GM19395 (cell line): Measurements from ENCODE around the gene TATDN2.

Experiments
- ATAC-seq: cut with Tn5 transposase; IDR thresholded peaks from one replicate; pipeline ENCODE4 v1.9.1; 2021; ENCODE audit warnings: mild to moderate bottlenecking, moderate library complexity; ENCODE audit not compliant: unreplicated experiment

Gene TATDN2

DNA sequence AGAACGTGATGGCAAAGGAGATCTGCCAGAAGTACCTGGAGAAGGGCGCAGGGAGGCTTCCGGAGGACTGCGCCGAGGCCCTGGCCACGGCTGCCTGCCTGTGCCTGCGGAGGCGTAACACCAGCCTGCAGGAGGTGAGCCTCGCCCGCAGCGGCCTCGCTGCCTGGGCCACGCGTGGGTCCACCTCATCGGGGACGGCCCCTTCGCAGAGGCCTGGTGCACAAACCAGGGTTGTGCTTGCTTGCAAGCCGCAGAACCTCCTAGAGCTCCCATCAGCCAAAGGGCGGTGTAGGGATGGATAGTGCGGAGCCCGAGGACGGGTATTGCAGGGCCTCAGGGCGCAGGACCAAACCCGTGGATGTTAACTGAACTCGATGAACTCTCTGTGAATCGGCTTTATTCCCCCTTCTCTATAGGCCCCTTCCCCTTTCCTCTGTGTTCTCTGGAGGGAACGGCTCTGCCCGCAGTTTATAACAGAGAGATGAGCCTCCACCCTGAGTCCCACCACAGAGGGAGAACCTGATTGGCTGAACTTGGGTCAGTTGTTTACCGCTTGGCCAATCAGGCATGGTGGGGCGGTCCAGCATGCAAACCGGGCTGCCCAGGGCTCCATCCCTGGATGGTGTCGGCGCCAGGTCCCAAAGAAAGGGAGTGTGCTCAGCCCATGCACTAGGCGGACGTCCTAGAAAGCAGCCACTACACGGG lies 13.6 kb upstream of the TATDN2 start:
- ATAC-seq, result no peak

DNA sequence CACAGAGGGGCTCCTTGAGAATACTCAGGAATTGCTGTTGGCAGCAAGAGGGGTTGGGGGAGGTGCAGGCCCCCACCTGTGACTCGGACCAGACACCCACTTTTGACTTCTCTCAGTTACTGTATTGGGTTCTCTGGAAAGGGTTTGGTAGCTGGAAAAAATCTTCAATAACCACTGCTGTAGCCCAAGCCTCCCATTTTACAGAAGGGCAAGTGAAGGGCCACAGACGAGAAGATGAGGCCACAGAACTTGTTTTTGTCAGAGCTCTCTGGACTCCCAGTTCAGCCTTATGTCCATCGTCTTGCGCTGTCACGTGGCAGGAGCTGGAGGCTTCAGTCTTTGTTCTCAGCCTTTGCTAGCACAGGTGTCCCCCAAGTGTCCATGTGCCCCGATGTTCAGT lies 12.7 kb upstream of the TATDN2 start:
- ATAC-seq, result no peak

DNA sequence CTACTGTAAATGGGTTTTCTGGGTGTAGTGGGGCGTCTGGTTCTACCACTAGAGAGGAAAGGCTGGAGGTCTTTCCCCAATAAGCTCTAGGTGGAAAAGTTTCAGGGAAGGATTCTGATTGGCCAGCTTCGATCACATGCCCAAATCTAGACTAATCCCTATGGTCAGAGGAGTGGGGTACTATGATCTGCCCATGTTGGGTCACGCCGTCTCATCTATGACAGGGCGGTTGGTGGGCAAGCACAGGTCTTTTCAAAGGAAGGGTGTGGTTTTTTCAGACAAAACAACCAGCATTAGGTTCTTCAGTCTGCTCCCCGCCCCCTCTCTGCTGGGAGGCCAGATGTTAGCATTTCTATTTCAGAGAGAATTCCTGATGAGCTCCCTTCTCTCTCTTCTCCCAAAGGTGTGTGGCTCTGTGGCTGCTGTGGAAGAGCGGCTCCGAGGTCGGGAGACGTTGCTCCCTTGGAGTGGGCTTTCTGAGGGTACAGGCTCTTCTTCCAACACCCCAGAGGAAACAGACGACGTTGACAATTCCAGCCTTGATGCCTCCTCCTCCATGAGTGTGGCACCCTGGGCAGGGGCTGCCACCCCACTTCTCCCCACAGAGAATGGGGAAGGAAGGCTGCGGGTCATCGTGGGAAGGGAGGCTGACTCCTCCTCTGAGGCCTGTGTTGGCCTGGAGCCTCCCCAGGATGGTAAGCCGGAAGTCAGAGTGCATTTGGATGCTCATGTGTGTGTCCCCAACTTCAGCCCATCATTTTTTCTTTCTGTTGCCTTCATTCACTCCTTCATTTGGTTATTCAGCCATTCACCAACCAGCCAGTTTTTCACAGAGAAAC lies 9.7 kb upstream of the TATDN2 start:
- ATAC-seq, result no peak

DNA sequence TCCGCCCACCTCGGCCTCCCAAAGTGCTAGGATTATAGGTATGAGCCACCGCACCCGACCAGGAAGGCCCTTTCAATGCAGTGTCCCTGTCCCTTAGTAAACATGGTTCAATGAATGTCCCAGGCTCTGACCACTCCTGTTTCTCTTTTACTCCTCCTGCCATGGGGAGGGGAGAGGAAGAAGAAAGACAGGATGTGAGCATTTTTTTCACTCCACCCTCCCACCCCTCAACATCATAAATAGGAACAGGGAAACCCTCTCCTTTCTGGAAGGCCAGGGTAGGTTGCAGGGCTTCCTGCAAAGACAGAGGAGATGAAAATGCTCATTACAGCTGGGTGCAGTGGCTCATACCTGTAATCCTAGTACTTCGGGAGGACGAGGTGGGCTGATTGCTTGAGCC lies 7.5 kb upstream of the TATDN2 start:
- ATAC-seq, result no peak

DNA sequence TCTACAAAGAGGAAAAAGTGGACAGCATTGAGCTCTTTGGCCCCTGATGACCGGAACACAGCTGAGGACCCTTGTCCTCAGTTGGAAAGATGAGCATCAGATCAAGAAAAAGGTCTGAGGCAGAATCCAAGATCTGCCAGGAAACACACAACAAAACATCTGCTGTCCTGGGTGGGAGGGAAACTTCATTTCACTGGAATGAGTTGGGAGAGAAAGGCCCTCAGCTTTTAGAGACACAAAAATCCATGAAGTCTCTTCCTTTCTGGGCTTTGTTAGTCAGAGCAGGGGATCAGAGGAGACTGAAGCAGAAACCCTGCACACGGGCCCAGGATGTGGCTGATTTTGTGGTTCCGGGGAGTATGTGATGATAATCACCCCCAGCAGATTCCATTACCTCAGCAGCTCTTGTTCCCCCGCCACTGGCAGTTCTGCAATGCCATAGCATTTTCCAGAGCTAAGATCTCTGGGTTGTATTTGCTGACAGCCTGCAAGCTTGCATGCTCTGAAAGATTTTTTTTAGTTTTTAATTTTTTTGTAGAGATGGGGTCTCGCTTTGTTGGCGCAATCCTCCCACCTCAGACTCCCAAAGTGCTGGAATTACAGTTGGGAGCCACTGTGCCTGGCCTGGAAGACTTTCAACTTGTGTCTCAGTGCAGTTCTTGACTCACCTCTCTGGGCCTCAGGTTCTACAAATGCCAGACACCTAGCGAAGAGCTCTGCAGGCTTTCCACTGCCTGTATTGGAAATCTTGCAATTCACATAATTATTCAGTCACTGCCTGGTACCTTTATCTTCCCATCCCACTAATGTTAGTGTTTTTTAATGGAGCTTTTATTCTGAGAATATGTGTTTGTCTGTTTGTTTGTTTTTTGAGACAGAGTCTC lies 5.8 kb upstream of the TATDN2 start:
- no peak for ATAC-seq

DNA sequence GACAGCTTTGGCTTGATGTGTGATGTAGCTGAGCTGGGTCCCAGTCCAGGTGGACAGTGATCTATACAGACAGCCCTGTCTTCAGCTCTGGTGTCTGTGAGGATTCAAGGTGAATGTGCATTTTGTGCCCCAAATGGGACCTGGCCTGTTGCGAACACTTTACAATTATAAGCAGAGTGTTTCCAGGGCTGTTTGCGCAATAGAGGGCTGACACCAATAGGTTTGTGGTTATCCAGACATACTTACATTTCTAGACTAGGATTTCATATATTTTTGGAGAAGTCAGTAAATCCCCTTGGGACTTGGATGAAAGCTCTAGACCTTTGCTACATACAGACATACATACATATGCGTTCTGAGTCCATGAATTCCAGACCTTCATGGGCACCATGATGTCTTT lies 4.2 kb upstream of the TATDN2 start:
- no peak for ATAC-seq

DNA sequence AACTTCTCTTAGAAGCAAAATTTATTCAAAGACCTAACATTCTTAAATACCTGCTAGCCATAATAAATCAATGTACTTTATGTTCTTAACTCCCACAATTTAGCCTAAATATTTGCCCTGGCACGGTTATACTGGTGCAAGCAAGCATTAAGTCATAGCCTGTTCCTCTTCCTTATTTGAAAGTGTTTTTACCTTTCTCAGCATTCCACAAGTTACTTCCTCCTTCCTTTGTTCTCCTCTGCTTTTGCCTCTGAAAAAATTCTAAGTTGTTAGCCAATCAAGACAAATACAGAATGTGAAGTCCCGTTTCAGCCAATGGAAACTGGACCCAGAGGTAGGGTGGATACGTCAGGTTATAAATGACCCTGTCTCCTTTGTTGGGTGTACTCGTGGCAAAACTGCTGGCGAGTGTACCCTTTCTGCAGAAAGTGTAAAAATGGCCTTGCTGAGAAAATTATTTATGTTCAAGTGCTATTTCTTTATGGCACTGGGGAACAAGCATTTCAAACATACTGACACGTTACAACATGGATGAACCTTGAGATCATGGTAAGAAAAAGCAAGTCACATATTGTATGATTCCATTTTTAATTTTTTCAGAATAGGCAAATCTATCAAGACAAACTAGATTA lies 3.1 kb upstream of the TATDN2 start:
- ATAC-seq, result no peak

DNA sequence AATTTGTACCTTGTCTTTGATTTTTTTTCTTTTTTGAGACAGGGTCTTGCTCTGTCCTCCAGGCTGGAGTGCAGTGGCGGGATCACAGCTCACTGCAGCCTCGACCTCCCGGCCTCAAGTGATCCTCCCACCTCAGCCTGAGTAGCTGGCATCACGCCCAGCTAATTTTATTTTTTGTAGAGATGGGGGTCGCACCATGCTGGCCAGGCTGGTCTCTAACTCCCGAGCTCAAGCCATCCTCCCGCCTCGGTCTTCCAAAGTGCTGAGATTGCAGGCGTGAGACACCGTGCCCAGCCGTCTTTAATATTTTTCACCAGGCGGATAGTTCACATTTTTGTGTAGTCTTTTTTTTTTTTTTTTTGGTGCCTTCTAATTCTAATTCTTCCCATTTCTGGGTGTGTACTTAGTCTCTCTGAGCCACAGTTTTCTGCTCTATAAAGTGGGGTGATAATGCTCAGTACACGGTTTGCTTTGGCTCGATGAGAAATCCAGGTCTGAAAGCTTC lies 528 bp upstream of the TATDN2 start:
- no peak for ATAC-seq

DNA sequence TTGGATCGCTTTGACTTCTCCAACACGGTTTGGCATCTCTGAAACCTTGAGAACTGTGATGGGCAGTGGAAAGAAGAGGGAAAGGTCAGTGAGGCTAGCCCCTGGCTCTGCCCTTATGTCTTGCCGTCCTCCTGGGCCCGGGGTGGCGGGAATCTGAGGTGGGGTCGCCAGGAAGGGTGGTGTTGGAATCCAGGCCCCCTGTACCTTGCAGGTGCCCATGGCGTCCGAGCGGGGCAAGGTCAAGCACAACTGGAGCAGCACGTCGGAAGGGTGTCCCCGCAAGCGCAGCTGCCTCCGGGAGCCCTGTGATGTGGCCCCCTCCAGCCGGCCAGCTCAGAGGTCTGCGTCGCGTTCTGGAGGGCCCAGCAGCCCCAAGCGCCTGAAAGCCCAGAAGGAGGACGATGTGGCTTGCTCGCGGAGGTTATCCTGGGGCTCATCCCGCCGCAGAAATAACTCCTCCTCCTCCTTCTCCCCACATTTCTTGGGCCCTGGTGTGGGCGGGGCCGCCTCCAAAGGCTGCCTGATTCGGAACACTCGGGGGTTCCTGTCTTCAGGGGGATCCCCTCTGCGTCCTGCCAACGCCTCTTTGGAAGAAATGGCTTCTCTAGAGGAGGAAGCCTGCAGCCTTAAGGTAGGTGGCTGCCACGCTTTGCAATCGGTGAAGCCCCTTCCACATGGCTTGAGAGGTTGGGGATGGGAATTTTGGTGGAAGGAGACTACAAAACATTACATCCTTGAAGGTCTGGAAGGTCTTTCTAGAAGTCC lies 907 bp downstream of the TATDN2 start:
- no peak for ATAC-seq

DNA sequence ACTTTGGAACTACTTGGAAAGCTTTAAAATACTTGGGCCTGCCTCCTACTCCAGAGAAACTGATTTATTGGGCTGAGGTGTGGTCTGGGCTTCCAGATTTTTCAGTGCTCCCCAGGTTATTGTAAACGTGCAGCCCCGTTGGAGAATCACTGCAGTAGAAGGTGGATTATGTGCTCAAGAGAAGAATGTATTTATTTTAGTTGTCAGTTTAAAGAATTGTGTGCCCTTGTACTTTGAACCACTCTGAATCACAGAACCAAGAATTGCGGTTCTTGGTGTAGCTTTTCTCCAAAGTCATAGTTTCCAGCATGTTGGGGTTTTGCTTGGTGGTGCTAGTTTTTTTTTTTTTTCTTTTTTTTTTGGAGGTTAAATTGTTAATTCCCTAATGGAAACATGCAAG lies 1.6 kb downstream of the TATDN2 start:
- ATAC-seq, result no peak

DNA sequence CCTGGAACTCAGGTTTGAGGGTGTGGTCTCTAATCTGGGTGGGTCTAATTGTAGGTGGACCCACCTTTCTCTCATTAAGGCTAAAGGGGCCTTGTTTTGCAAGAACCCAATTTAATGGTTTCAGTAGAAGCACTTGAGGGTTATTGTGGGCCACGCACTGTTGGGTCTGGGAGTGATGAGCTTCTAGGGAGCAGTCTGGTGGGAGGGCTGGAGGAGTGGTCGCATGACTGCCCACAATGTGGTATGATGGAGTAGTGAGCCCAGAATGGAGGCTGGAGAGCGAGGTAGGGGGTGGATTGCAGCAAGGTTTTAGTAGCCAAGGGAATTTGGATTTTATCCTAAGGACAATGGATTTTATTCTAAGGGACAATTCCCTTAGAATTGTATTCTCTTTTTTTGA lies 2.7 kb downstream of the TATDN2 start:
- ATAC-seq, result no peak

DNA sequence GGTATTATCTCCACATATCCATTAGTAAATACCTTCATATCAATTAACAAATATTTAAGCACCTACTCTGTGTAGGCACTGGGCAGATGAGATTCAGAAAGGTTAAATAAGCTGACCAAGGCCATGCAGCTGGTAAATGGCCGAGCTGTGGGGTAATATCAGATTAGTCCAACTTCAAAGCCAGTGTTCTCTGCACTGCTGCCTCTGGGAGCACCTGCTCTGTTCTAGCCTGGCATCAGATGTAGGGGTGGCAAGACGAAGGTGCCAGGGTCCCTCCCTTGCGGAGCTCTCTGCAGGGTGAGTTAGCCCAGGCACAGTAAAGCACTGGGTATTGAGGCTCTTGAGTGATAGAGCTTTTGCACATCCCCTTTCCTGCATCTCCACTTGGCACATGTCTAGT lies 5.5 kb downstream of the TATDN2 start:
- no peak for ATAC-seq

DNA sequence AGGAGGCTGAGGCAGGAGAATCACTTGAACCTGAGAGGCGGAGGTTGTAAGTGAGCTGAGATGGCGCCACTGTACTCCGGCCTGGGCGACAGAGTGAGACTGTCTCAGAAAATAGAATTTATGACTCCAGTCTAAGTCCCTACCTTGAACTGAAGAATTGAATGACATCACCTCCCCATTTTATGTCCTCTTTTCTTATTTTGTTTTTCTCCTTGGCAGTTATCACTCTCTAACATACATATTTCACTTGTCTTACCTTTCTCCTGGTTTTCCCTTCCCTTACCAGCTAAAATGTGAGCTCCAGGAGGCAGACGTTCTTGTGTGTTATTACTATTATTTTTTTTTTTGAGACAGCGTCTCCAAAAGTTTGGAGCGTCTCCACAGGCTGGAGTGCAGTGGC lies 7.6 kb downstream of the TATDN2 start:
- ATAC-seq, result no peak

DNA sequence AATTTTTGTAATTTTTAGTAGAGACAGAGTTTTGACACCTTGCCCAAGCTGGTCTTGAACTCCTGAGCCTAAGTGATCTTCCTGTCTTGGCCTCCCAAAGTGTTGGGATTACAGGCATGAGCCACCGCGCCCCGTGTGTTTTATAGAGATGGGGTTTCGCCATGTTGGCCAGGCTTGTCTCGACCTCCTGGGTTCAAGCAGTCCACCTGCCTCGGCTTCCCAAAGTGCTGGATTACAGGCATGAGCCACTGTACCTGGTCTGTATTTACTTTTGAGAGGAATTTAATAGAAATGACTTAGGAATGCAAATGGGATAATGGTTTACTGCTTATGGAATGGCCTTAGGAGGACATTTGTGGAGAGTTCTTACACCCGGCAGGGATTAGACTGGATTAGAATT lies 10.8 kb downstream of the TATDN2 start:
- ATAC-seq, result no peak

DNA sequence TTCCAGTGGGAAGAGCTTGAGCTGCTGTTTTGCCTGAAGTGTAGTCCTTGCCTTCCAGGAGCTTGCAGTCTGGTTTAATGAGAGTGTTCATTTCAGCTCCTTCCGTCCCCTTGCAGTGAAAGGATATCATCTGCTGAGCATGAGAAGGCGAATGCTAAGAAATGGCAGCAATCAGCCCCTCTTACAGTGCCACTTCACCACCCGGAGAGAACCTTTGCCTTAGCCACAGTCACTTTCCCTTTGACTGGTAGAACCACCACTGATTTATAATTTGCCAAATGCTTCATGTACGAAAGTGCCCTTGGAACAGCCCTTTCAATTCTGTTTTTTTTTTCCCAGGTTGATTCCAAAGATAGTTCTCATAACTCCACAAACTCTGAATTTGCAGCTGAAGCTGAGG lies 11.5 kb downstream of the TATDN2 start:
- ATAC-seq, result no peak

DNA sequence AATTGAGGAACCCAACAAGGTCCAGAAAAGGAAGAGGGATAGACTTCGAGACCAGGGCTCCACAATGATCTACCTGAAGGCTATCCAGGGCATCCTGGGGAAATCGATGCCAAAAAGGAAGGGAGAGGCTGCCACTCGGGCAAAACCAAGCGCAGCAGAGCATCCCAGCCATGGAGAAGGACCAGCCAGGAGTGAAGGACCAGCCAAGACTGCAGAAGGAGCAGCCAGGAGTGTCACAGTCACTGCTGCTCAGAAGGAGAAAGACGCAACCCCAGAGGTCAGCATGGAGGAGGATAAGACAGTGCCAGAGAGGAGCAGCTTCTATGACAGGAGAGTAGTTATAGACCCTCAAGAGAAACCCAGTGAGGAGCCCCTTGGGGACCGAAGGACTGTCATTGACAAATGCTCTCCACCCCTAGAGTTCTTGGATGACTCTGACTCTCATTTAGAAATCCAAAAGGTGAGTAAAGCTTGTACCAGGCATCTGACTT lies 12.0 kb downstream of the TATDN2 start:
- ATAC-seq, result no peak

DNA sequence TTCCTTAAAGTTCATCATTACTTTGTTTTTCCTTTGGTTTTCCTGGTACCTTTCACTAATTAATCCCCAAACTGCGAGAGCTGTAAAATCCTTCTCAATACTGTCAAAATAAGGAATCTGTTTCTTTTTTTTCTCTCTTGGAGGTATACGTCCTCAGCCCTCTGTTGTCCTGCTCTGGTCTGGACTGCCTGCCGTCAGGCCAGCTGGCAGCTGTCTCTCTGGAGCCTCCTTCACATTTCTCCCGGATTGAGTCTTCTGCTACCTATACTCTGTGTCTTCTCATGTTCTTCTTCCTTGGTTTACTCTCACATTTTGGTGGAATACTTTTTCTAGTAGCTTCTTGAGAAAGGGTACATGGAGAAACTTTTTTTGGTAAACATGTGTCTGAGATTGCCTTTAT lies 13.8 kb downstream of the TATDN2 start:
- no peak for ATAC-seq

DNA sequence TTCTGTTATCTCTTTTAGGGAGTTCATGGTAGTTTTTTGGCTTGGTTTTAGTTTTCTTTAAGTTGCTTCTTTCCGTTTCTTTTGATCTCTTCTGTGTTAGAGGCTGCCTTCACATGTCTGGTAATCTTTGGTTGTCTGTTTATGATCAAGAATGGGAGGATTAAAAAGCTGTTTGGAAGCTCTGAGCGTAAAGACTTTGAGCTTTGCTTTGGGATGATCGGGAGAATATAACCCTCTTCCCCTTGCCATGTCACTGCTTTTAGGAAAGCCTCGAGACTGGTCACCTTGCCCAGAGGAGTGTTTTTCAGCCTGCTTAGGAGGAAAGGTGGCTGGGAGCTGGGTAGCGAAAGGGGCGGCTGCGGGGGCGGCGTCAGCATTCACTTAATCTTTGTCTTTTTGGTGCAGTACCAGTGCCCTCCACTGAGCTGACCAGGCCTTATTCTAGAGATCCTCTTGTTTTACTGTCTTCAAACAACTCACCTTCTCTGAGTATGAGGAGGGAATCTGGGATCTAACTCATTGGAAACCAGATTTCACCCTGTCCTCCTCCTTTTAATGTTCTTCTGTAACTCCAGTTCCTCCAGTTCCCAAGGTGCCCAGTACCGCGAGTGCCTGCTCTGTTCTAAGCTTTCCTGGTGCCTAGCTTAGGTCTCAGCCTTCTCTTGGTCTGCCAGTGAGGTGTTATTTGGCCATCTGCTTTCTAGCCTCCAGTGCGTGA lies 15.5 kb downstream of the TATDN2 start:
- ATAC-seq, result no peak

DNA sequence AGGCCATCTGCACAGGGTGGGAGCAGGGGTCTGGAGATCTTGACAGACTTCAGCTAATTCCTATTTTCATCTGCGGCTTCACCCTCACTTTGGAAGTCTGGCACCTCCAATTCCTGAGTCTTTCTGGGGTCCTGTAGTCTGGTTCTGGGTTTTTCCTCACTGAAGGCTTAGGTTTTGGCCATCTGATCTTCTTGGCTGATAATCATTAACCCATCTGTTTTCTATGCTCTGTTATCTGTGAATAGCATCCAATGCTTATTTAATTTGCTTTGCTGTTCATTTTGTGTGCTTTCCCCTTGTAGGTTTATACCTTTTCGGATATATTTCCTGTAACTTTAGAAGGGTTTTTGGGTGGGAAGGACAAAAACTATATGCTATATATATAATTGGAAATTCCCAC lies 17.6 kb downstream of the TATDN2 start:
- ATAC-seq, result no peak
